WTC11 (cell line): ENCODE measurements around the gene PCNX1. TPM values are rescaled to one million over a fixed set of nuclear protein-coding genes. Genes with fewer than 3 reads are reported as not detected.

Source experiments
- ATAC-seq: fragments of 200-7000 bp; cut with Tn5 transposase; 2 replicates; pipeline ENCODE4 v1.10.0; 2021; ENCODE audit warnings: mild to moderate bottlenecking, moderate library complexity
- CTCF ChIA-PET: fragments of 300-600 bp; sonication (Branson Sonifier 250); formaldehyde crosslinking; loops from one replicate; lab custom pipeline; 2021; ENCODE audit warnings: antibody characterized with exemption; lab: Charles Lee
- POLR2A ChIA-PET: fragments of 350-600 bp; sonication (Branson Sonifier 250); formaldehyde crosslinking; loops from one replicate; lab custom pipeline; 2021; ENCODE audit warnings: antibody characterized with exemption; lab: Charles Lee
- DNase-seq: peaks from one replicate; pipeline ENCODE4 v3.0.0; 2021; ENCODE audit warnings: low spot score
- H3K27ac Mint-ChIP-seq: 2 replicates; pipeline ENCODE4 v1.8.0; 2021; ENCODE audit warnings: mixed read lengths
- H3K27me3 Mint-ChIP-seq: 2 replicates; pipeline ENCODE4 v1.8.0; 2021; ENCODE audit warnings: low read depth, mild to moderate bottlenecking, moderate library complexity, mixed read lengths
- H3K36me3 Mint-ChIP-seq: 2 replicates; pipeline ENCODE4 v1.8.0; 2021; ENCODE audit warnings: mixed read lengths
- H3K4me1 Mint-ChIP-seq: 2 replicates; pipeline ENCODE4 v1.8.0; 2022; ENCODE audit warnings: mixed read lengths
- H3K4me3 Mint-ChIP-seq: 2 replicates; pipeline ENCODE4 v1.8.0; 2021; ENCODE audit warnings: mild to moderate bottlenecking, moderate library complexity, mixed read lengths
- H3K9me3 Mint-ChIP-seq: 2 replicates; pipeline ENCODE4 v1.8.0; 2021; ENCODE audit warnings: mixed read lengths
- ATF1 ChIP-seq: sonication (generic); formaldehyde crosslinking; IDR thresholded peaks from 2 replicates; pipeline ENCODE4 v1.8.1; 2023; ENCODE audit warnings: mild to moderate bottlenecking, moderate library complexity, missing genetic modification reagents
- CREB1 ChIP-seq: sonication (generic); formaldehyde crosslinking; IDR thresholded peaks from 2 replicates; pipeline ENCODE4 v1.8.0; 2023; ENCODE audit warnings: mild to moderate bottlenecking, missing genetic modification reagents
- FOXJ3 ChIP-seq: sonication (generic); formaldehyde crosslinking; IDR thresholded peaks from 2 replicates; pipeline ENCODE4 v1.9.0; 2021; ENCODE audit warnings: missing genetic modification reagents, mild to moderate bottlenecking, borderline replicate concordance
- HMGA2 ChIP-seq: fragments of 250-450 bp; sonication (Bioruptor Pico); IDR thresholded peaks from 2 replicates; pipeline ENCODE4 v1.4.0; 2021; ENCODE audit warnings: mild to moderate bottlenecking, moderate library complexity
- HMGXB4 ChIP-seq: sonication (generic); formaldehyde crosslinking; IDR thresholded peaks from 2 replicates; pipeline ENCODE4 v1.8.1; 2023; ENCODE audit warnings: mild to moderate bottlenecking, moderate library complexity, missing genetic modification reagents
- MXD4 ChIP-seq: fragments of 250-450 bp; sonication (Bioruptor Pico); IDR thresholded peaks from 2 replicates; pipeline ENCODE4 v1.8.0; 2021; ENCODE audit warnings: mild to moderate bottlenecking, moderate library complexity, borderline replicate concordance
- PRRX2 ChIP-seq: fragments of 250-450 bp; sonication (Bioruptor Pico); IDR thresholded peaks from 2 replicates; pipeline ENCODE4 v1.8.0; 2021; ENCODE audit warnings: mild to moderate bottlenecking
- SMAD4 ChIP-seq: sonication (generic); formaldehyde crosslinking; IDR thresholded peaks from 2 replicates; pipeline ENCODE4 v1.8.0; 2022; ENCODE audit warnings: mild to moderate bottlenecking, missing genetic modification reagents
- TEAD1 ChIP-seq: sonication (generic); formaldehyde crosslinking; IDR thresholded peaks from 2 replicates; pipeline ENCODE4 v1.8.0; 2022; ENCODE audit warnings: mild to moderate bottlenecking, missing genetic modification reagents
- ZNF232 ChIP-seq: sonication (generic); formaldehyde crosslinking; IDR thresholded peaks from 2 replicates; pipeline ENCODE4 v1.8.0; 2022; ENCODE audit warnings: mild to moderate bottlenecking, missing genetic modification reagents
- ZNF263 ChIP-seq: sonication (generic); formaldehyde crosslinking; IDR thresholded peaks from 2 replicates; pipeline ENCODE4 v1.8.1; 2022; ENCODE audit warnings: low read depth, mild to moderate bottlenecking, moderate library complexity, missing genetic modification reagents
- ZNF396 ChIP-seq: fragments of 250-450 bp; sonication (Bioruptor Pico); IDR thresholded peaks from 2 replicates; pipeline ENCODE4 v1.8.0; 2021; ENCODE audit warnings: mild to moderate bottlenecking, moderate library complexity, borderline replicate concordance
- ZNF425 ChIP-seq: fragments of 250-450 bp; sonication (Bioruptor Pico); conservative IDR thresholded peaks from 2 replicates; pipeline ENCODE4 v1.9.0; 2021; ENCODE audit warnings: mild to moderate bottlenecking
- ZSCAN18 ChIP-seq: fragments of 250-450 bp; sonication (Bioruptor Pico); IDR thresholded peaks from 2 replicates; pipeline ENCODE4 v2.1.2; 2022; ENCODE audit warnings: mild to moderate bottlenecking, moderate library complexity
- total RNA-seq: library from RNA; stranded (reverse); gene quantifications from 3 replicates; pipeline ENCODE4 v1.2.3, GENCODE V29; 2021
- TF ChIP-seq, protein P1 (sequence below): fragments of 250-450 bp; sonication (Bioruptor Pico); IDR thresholded peaks from 2 replicates; pipeline ENCODE4 v1.9.0; 2021; ENCODE audit warnings: moderate library complexity, mild to moderate bottlenecking, inconsistent platforms, borderline replicate concordance
- TF ChIP-seq, protein P2 (sequence below): sonication (generic); formaldehyde crosslinking; IDR thresholded peaks from 2 replicates; pipeline ENCODE4 v1.8.1; 2022; ENCODE audit warnings: low read depth, mild to moderate bottlenecking, moderate library complexity, missing genetic modification reagents, borderline replicate concordance
- TF ChIP-seq, protein P3 (sequence below): sonication (generic); formaldehyde crosslinking; IDR thresholded peaks from 2 replicates; pipeline ENCODE4 v1.8.0; 2023; ENCODE audit warnings: missing genetic modification reagents, mild to moderate bottlenecking, borderline replicate concordance

Gene PCNX1
- total RNA-seq, 1 experiment from 2014 or later: 46.4 TPM

DNA sequence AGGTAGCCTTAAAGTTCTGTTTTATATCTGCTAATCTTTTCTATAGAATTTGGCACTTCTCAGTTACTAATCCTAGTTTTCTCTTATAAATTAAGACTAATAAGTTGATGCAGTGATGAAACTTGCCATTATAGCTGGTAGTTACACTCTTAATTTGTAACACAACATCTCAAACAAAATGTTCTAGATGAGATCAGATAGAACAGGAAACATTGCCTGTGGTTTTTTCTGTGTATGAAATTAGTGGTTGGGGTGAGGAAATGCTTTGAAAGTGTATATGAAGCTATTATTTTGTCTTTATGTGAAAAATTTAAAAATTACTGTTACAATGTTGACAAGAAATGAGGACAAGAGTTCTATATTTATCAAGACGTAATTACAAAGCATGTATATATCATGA is 91.9 kb downstream of the PCNX1 start:
- 0 out of 2 replicates have a peak, but pooled peaks cover 1% of the 10 kb centered on the region for H3K36me3 Mint-ChIP-seq
- no peak for DNase-seq
- H3K27me3 Mint-ChIP-seq: no peaks in the 10 kb centered on the region
- peaks cover 17% of the 10 kb centered on the region for H3K4me1 Mint-ChIP-seq
- TF ChIP-seq ZNF425: no peak
- no peaks in the 10 kb centered on the region for H3K9me3 Mint-ChIP-seq
- POLR2A ChIA-PET: no interaction called here
- H3K4me3 Mint-ChIP-seq: no peak overlapping the region
- ATAC-seq: no peak
- no peak overlapping the region for H3K27ac Mint-ChIP-seq
- CTCF ChIA-PET: no interaction called here

- H3K27me3 Mint-ChIP-seq: no peaks in the 10 kb centered on the region
- ChIA-PET CTCF (no interaction called here), POLR2A (no interaction called here)
- no peaks in the 10 kb centered on the region for H3K9me3 Mint-ChIP-seq
- H3K4me3 Mint-ChIP-seq: no peak overlapping the region
- TF ChIP-seq, protein P1, sequence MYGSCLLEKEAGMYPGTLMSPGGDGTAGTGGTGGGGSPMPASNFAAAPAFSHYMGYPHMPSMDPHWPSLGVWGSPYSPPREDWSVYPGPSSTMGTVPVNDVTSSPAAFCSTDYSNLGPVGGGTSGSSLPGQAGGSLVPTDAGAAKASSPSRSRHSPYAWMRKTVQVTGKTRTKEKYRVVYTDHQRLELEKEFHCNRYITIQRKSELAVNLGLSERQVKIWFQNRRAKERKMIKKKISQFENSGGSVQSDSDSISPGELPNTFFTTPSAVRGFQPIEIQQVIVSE: no peak
- TF ChIP-seq SMAD4 (CRISPR knock-in tag) (no peak), FOXJ3 (CRISPR knock-in tag) (no peak), MXD4 (CRISPR knock-in tag) (no peak), ATF1 (CRISPR knock-in tag) (no peak), ZSCAN18 (CRISPR knock-in tag) (no peak), PRRX2 (CRISPR knock-in tag) (no peak), TEAD1 (CRISPR knock-in tag) (no peak), ZNF232 (CRISPR knock-in tag) (no peak), CREB1 (CRISPR knock-in tag) (no peak), ZNF263 (CRISPR knock-in tag) (no peak), ZNF396 (no peak), HMGXB4 (CRISPR knock-in tag) (no peak), HMGA2 (no peak)
- TF ChIP-seq, protein P2, sequence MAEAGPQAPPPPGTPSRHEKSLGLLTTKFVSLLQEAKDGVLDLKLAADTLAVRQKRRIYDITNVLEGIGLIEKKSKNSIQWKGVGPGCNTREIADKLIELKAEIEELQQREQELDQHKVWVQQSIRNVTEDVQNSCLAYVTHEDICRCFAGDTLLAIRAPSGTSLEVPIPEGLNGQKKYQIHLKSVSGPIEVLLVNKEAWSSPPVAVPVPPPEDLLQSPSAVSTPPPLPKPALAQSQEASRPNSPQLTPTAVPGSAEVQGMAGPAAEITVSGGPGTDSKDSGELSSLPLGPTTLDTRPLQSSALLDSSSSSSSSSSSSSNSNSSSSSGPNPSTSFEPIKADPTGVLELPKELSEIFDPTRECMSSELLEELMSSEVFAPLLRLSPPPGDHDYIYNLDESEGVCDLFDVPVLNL (CRISPR knock-in tag): no peak
- TF ChIP-seq, protein P3, sequence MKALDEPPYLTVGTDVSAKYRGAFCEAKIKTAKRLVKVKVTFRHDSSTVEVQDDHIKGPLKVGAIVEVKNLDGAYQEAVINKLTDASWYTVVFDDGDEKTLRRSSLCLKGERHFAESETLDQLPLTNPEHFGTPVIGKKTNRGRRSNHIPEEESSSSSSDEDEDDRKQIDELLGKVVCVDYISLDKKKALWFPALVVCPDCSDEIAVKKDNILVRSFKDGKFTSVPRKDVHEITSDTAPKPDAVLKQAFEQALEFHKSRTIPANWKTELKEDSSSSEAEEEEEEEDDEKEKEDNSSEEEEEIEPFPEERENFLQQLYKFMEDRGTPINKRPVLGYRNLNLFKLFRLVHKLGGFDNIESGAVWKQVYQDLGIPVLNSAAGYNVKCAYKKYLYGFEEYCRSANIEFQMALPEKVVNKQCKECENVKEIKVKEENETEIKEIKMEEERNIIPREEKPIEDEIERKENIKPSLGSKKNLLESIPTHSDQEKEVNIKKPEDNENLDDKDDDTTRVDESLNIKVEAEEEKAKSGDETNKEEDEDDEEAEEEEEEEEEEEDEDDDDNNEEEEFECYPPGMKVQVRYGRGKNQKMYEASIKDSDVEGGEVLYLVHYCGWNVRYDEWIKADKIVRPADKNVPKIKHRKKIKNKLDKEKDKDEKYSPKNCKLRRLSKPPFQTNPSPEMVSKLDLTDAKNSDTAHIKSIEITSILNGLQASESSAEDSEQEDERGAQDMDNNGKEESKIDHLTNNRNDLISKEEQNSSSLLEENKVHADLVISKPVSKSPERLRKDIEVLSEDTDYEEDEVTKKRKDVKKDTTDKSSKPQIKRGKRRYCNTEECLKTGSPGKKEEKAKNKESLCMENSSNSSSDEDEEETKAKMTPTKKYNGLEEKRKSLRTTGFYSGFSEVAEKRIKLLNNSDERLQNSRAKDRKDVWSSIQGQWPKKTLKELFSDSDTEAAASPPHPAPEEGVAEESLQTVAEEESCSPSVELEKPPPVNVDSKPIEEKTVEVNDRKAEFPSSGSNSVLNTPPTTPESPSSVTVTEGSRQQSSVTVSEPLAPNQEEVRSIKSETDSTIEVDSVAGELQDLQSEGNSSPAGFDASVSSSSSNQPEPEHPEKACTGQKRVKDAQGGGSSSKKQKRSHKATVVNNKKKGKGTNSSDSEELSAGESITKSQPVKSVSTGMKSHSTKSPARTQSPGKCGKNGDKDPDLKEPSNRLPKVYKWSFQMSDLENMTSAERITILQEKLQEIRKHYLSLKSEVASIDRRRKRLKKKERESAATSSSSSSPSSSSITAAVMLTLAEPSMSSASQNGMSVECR (CRISPR knock-in tag): no peak
- no peak overlapping the region for H3K27ac Mint-ChIP-seq
- H3K36me3 Mint-ChIP-seq: peaks cover 8% of the 10 kb centered on the region
- H3K4me1 Mint-ChIP-seq: peaks cover 16% of the 10 kb centered on the region
- ATAC-seq: no peak
- DNase-seq: no peak
These were observed 92.8 kb downstream of the PCNX1 start for GRCh38 chr14:71000091-71000490.
